ENCODE data around the gene PLXNA4. TPM values are rescaled to one million over a fixed set of nuclear protein-coding genes. Genes with fewer than 3 reads are reported as not detected.
"Not testable (repeated sequence)": the region's sequence is repeated elsewhere in the genome, so short reads cannot be mapped to it uniquely, and the experiment has no call there.

Gene PLXNA4
- total RNA-seq, 1 experiment from 2014 or later, result not detected

- Histone ChIP-seq H3K4me1 (ENCODE audit: control insufficient read depth in 1 of 2, insufficient read depth in 2 of 2, low read length in 2 of 2) (no peaks in the 10 kb centered on the region), H2AFZ (ENCODE audit: low read depth, low read length, poor library complexity, severe bottlenecking) (no peak overlapping the region), H3K9me3 (ENCODE audit: control insufficient read depth in 1 of 2, insufficient read depth in 1 of 2, low read depth in 1 of 2, low read length in 2 of 2) (no peaks in the 10 kb centered on the region), H3K79me2 (ENCODE audit: insufficient read depth, low read length) (no peaks in the 10 kb centered on the region), H3K27me3 (ENCODE audit: insufficient read depth, low read length) (peaks cover 41% of the 10 kb centered on the region), H3K9ac (ENCODE audit: low read length) (no peak overlapping the region), H3K4me3 (replicated peaks in 1 of 2; ENCODE audit: low read depth in 1 of 2, low read length in 2 of 2) (no peak overlapping the region), H4K20me1 (ENCODE audit: insufficient read depth) (no peaks in the 10 kb centered on the region), H3K36me3 (ENCODE audit: control insufficient read depth in 1 of 2, insufficient read depth in 2 of 2, low read length in 2 of 2) (no peaks in the 10 kb centered on the region), H3K27ac (ENCODE audit: low read depth, low read length) (no peak overlapping the region), H3K4me2 (ENCODE audit: low read length) (no peak overlapping the region), H3K9me2 (ENCODE audit: insufficient read depth) (no peaks in the 10 kb centered on the region)
- no peak for TF ChIP-seq ZFX (IDR thresholded peaks at IDR 0.05)
- TF ChIP-seq CBX3 (IDR thresholded peaks at IDR 0.05; ENCODE audit: low read depth), result no peak
- TF ChIP-seq SIN3A (IDR thresholded peaks at IDR 0.05; ENCODE audit: low read depth), result no peak
- no peak for TF ChIP-seq YY1 (IDR thresholded peaks at IDR 0.05; ENCODE audit: extremely low read depth, insufficient replicate concordance, low read depth, low read length)
- no peak for TF ChIP-seq FOSL1 (IDR thresholded peaks at IDR 0.05; ENCODE audit: low read depth)
- TF ChIP-seq, protein P1, sequence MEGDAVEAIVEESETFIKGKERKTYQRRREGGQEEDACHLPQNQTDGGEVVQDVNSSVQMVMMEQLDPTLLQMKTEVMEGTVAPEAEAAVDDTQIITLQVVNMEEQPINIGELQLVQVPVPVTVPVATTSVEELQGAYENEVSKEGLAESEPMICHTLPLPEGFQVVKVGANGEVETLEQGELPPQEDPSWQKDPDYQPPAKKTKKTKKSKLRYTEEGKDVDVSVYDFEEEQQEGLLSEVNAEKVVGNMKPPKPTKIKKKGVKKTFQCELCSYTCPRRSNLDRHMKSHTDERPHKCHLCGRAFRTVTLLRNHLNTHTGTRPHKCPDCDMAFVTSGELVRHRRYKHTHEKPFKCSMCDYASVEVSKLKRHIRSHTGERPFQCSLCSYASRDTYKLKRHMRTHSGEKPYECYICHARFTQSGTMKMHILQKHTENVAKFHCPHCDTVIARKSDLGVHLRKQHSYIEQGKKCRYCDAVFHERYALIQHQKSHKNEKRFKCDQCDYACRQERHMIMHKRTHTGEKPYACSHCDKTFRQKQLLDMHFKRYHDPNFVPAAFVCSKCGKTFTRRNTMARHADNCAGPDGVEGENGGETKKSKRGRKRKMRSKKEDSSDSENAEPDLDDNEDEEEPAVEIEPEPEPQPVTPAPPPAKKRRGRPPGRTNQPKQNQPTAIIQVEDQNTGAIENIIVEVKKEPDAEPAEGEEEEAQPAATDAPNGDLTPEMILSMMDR (IDR thresholded peaks at IDR 0.05 in 2 of 3, conservative IDR thresholded peaks at IDR 0.05 in 1 of 3; ENCODE audit: borderline replicate concordance in 1 of 3, insufficient read depth in 1 of 3, low read depth in 2 of 3, low read length in 2 of 3), result no peak
- TF ChIP-seq ZNF274 (IDR thresholded peaks at IDR 0.05; ENCODE audit: low read depth, low read length), result no peak
- no peak for TF ChIP-seq JUND (IDR thresholded peaks at IDR 0.05)
- no peak for TF ChIP-seq EZH2phosphoT487 (IDR thresholded peaks at IDR 0.05; ENCODE audit: borderline replicate concordance)
- TF ChIP-seq EZH2 (IDR thresholded peaks at IDR 0.05), result no peak
- no peak for TF ChIP-seq SRF (IDR thresholded peaks at IDR 0.05; ENCODE audit: low read depth)
- TF ChIP-seq POLR2A (IDR thresholded peaks at IDR 0.05; ENCODE audit: borderline replicate concordance, extremely low read depth, insufficient read depth, insufficient read length), result no peak
- no peak for TF ChIP-seq MAX (IDR thresholded peaks at IDR 0.05)
- no peak for TF ChIP-seq ZBTB33 (IDR thresholded peaks at IDR 0.05; ENCODE audit: extremely low read depth, insufficient replicate concordance, low read length)
- intact Hi-C loops (cut with micrococcal nuclease), result no loop called here
- BruUV-seq (replicated peaks), result no TSS peak
- RAD21 ChIA-PET (ENCODE audit: low non-redundant PET in 1 of 2, low total read pairs in 2 of 2, uncharacterized antibody in 2 of 2, unreplicated experiment in 2 of 2), result no interaction called here
- POLR2A ChIA-PET, result no interaction called here
- CTCF ChIA-PET, result no interaction called here
- DNase-seq (ENCODE audit: low read depth, low spot score), result no peak
- ATAC-seq, result no peak
Observed at GRCh38 chr7:132596588-132596987, 20.3 kb upstream of the PLXNA4 start.

GRCh38 chr7:132594741-132595140 lies 18.5 kb upstream of the PLXNA4 start:
- H3K9me3 ChIP-seq (ENCODE audit: control insufficient read depth in 1 of 2, insufficient read depth in 1 of 2, low read depth in 1 of 2, low read length in 2 of 2); H3K9me2 ChIP-seq (ENCODE audit: insufficient read depth); ATAC-seq; H3K79me2 ChIP-seq (ENCODE audit: insufficient read depth, low read length); BruUV-seq (replicated peaks); H3K4me2 ChIP-seq (ENCODE audit: low read length); POLR2A ChIA-PET; H3K4me1 ChIP-seq (ENCODE audit: control insufficient read depth in 1 of 2, insufficient read depth in 2 of 2, low read length in 2 of 2); H3K36me3 ChIP-seq (ENCODE audit: control insufficient read depth in 1 of 2, insufficient read depth in 2 of 2, low read length in 2 of 2); H3K4me3 ChIP-seq (replicated peaks in 1 of 2; ENCODE audit: low read depth in 1 of 2, low read length in 2 of 2); DNase-seq (ENCODE audit: low read depth, low spot score); RAD21 ChIA-PET (ENCODE audit: low non-redundant PET in 1 of 2, low total read pairs in 2 of 2, uncharacterized antibody in 2 of 2, unreplicated experiment in 2 of 2); H3K9ac ChIP-seq (ENCODE audit: low read length); H2AFZ ChIP-seq (ENCODE audit: low read depth, low read length, poor library complexity, severe bottlenecking); intact Hi-C loops (cut with micrococcal nuclease); H4K20me1 ChIP-seq (ENCODE audit: insufficient read depth); CTCF ChIA-PET; H3K27ac ChIP-seq (ENCODE audit: low read depth, low read length): not testable (repeated sequence)
- peaks cover 48% of the 10 kb centered on the region for H3K27me3 ChIP-seq (ENCODE audit: insufficient read depth, low read length)
